Transverse colon (tissue), 4 donors: Measurements from ENCODE around the gene TAS1R1. TPM values are rescaled to one million over a fixed set of nuclear protein-coding genes. Genes with fewer than 3 reads are reported as not detected.
A peak's percentile ranks its signal among the peaks of the same experiment; 100 is the strongest.

Experiments
- DNase-seq: peaks from one replicate; pipeline ENCODE4 v3.0.0-alpha.2; 2019
- H3K27ac ChIP-seq, 4 donors: fragments of 200-600 bp; sonication (generic); 2 replicates each; pipeline ENCODE4 v1.5.1; 2016 to 2018; ENCODE audit warnings: inconsistent platforms in 4 of 4
- H3K27me3 ChIP-seq: fragments of 200-600 bp; sonication (generic); 2 replicates; pipeline ENCODE4 v1.5.1; 2017; ENCODE audit warnings: inconsistent platforms
- H3K36me3 ChIP-seq, 4 donors: fragments of 200-600 bp; sonication (generic); 2 replicates each; pipeline ENCODE4 v1.5.1; 2017 to 2019; ENCODE audit warnings: inconsistent platforms in 4 of 4
- H3K4me1 ChIP-seq, 4 donors: fragments of 200-600 bp; sonication (generic); 2 replicates each; pipeline ENCODE4 v1.5.1; 2017 to 2020; ENCODE audit warnings: inconsistent platforms in 4 of 4
- H3K4me3 ChIP-seq, 4 donors: fragments of 200-600 bp; sonication (generic); 1 replicate in 1 of 4; 2 replicates in 3 of 4; pipeline versions ENCODE4 v1.5.1 to v1.6.1; 2017 to 2019; ENCODE audit warnings: inconsistent platforms in 4 of 4
- H3K9me3 ChIP-seq, 2 donors: fragments of 200-600 bp; sonication (generic); 2 replicates each; pipeline ENCODE4 v1.5.1; 2017 to 2019; ENCODE audit warnings: inconsistent platforms in 2 of 2
- CTCF ChIP-seq, 5 experiments: fragments of 200-600 bp in 3 of 5; fragments of 450-650 bp in 2 of 5; sonication (generic) in 3 of 5; IDR thresholded peaks; 1 replicate in 2 of 5; 2 replicates in 3 of 5; pipeline ENCODE4 v1.5.1; 2016 to 2017; ENCODE audit warnings: antibody characterized with exemption in 5 of 5, inconsistent platforms in 3 of 5, mild to moderate bottlenecking in 2 of 5, moderate library complexity in 1 of 5
- EP300 ChIP-seq: sonication (generic); formaldehyde crosslinking; IDR thresholded peaks from one replicate; pipeline ENCODE4 v1.6.1; 2017; ENCODE audit warnings: antibody characterized with exemption, low read depth
- POLR2A ChIP-seq: fragments of 450-650 bp; IDR thresholded peaks from one replicate; pipeline ENCODE4 v1.6.1; 2016; ENCODE audit warnings: antibody characterized with exemption, mild to moderate bottlenecking, moderate library complexity
- POLR2AphosphoS5 ChIP-seq, 3 donors: sonication (generic); formaldehyde crosslinking; IDR thresholded peaks; one replicate each; pipeline ENCODE4 v1.6.1; 2016; ENCODE audit warnings: antibody characterized with exemption in 3 of 3
- WGBS, 2 donors: methylation state at CpG; one replicate each; pipeline ENCODE4 v1.1.5; 2018; ENCODE audit warnings: low coverage in 1 of 2; 5-methylcytosine and 5-hydroxymethylcytosine counted together
- in situ Hi-C, 4 donors: fragments of 200-750 bp; cut with MboI; loops; one replicate each; pipeline versions ENCODE4 v1.15.0 to v1.15.1; 2017; ENCODE audit warnings: low sequenced_read_pairs in 3 of 4, low pct_ligation_motif_present in 1 of 4, low pct_unique_long_range_greater_than_20kb in 1 of 4
- intact Hi-C: fragments of 100-400 bp; cut with DNase I; formaldehyde crosslinking; loops from one replicate; pipeline ENCODE4 v1.15.1; 2023; ENCODE audit warnings: low total_unique reads
- total RNA-seq, 4 donors: library from RNA; depleted of rRNA; stranded (reverse); fragments of >200 nt; gene quantifications; one replicate each; pipeline ENCODE4 v1.1.0, GENCODE V29; 2016

TAS1R1 gene
- total RNA-seq, 4 donors from 2014 or later: 0.48 TPM; not detected in 3

GRCh38 chr1:6580593-6581409 is 25.7 kb downstream of the TAS1R1 start:
- Histone ChIP-seq H3K36me3 (no peaks in the 10 kb centered on the region), H3K4me3 (peak overlapping the region; percentile 55 to 99 (median 84)), H3K4me1 (peaks cover 17 to 37% (median 35%) of the 10 kb centered on the region in 4 donors), H3K27ac (peak overlapping the region; percentile 89 to 98 (median 96)), H3K27me3 (no peaks in the 10 kb centered on the region), H3K9me3 (no peaks in the 10 kb centered on the region)
- no peak for TF ChIP-seq POLR2A
- TF ChIP-seq EP300: no peak
- TF ChIP-seq CTCF (IDR thresholded peaks at IDR 0.05): peak in 3 of 5 experiments; percentile 11 to 16 (median 15)
- in situ Hi-C loops (no loop called here), intact Hi-C loops (no loop called here)
- no peak for DNase-seq
- 32 to 40% methylated on average over 4 to 19 of the region's 19 CpGs for WGBS, 2 donors

- Histone ChIP-seq H3K27ac (peak overlapping the region; percentile 89 to 98 (median 96)), H3K4me1 (peaks cover 17 to 37% (median 35%) of the 10 kb centered on the region in 4 donors), H3K9me3 (no peaks in the 10 kb centered on the region), H3K4me3 (peak overlapping the region in 1 of 4 donors; percentile 98), H3K36me3 (no peaks in the 10 kb centered on the region), H3K27me3 (no peaks in the 10 kb centered on the region)
- intact Hi-C loops (no loop called here), in situ Hi-C loops (no loop called here)
- TF ChIP-seq CTCF (IDR thresholded peaks at IDR 0.05): no peak
- peak; percentile 31 for DNase-seq
- 44 to 49% methylated on average over 9 to 10 of the region's 10 CpGs for WGBS, 2 donors
These were observed 26.6 kb downstream of the TAS1R1 start for GRCh38 chr1:6581561-6582305.

- Histone ChIP-seq H3K36me3 (no peaks in the 10 kb centered on the region), H3K4me1 (peaks cover 17 to 39% (median 37%) of the 10 kb centered on the region in 4 donors), H3K9me3 (no peaks in the 10 kb centered on the region), H3K27ac (peak overlapping the region; percentile 89 to 98 (median 96)), H3K4me3 (peak overlapping the region in 1 of 4 donors; percentile 98), H3K27me3 (no peaks in the 10 kb centered on the region)
- peak; percentile 88 for DNase-seq
- in situ Hi-C loops: no loop called here
- intact Hi-C loops: no loop called here
- peak; percentile 65 for TF ChIP-seq POLR2A
- TF ChIP-seq POLR2AphosphoS5 (IDR thresholded peaks at IDR 0.05): peak; percentile 35 to 81 (median 81)
- TF ChIP-seq CTCF (IDR thresholded peaks at IDR 0.05): no peak
- WGBS, 2 donors: 83% methylated on average over 1 of the region's 1 CpG; no CpG with 5 or more reads in 1 of the 2 donors
These were observed 27.3 kb downstream of the TAS1R1 start for GRCh38 chr1:6582370-6582769.
